Heart right ventricle (tissue), 16 donors: ENCODE results near the gene SRP72. TPM values are rescaled to one million over a fixed set of nuclear protein-coding genes. Genes with fewer than 3 reads are reported as not detected.
A peak's percentile ranks its signal among the peaks of the same experiment; 100 is the strongest.

ENCODE experiments used
- ATAC-seq, 8 donors: fragments of 200-7000 bp; cut with Tn5 transposase; one replicate each; pipeline ENCODE4 v1.9.1; 2020; ENCODE audit warnings: mild to moderate bottlenecking in 8 of 8, moderate library complexity in 8 of 8, moderate number of reproducible peaks in 1 of 8
- DNase-seq, 2 donors: peaks; one replicate each; pipeline ENCODE4 v3.0.0-alpha.2; 2020
- H3K27ac ChIP-seq, 10 donors: fragments of 200-600 bp; sonication (generic) in 2 of 10; one replicate each; pipeline versions ENCODE4 v1.5.0 to v1.8.0; 2020 to 2022; ENCODE audit warnings: mild to moderate bottlenecking in 3 of 10
- H3K27me3 ChIP-seq, 7 donors: fragments of 200-600 bp; one replicate each; pipeline ENCODE4 v1.8.0; 2021 to 2022; ENCODE audit warnings: mild to moderate bottlenecking in 2 of 7
- H3K36me3 ChIP-seq, 9 donors: fragments of 200-600 bp; sonication (generic) in 1 of 9; one replicate each; pipeline versions ENCODE4 v1.5.0 to v1.8.0; 2020 to 2022; ENCODE audit warnings: mild to moderate bottlenecking in 2 of 9
- H3K4me1 ChIP-seq, 9 donors: fragments of 200-600 bp; sonication (generic) in 1 of 9; one replicate each; pipeline versions ENCODE4 v1.5.0 to v1.8.0; 2020 to 2022; ENCODE audit warnings: mild to moderate bottlenecking in 4 of 9
- H3K4me3 ChIP-seq, 10 donors: fragments of 200-600 bp; sonication (generic) in 2 of 10; one replicate each; pipeline versions ENCODE4 v1.5.0 to v1.8.0; 2020 to 2022; ENCODE audit warnings: mild to moderate bottlenecking in 7 of 10, moderate library complexity in 2 of 10
- H3K9me3 ChIP-seq, 11 donors: fragments of 200-600 bp in 10 of 11; sonication (generic) in 2 of 11; one replicate each; pipeline versions ENCODE4 v1.5.0 to v1.8.0; 2013 to 2022; ENCODE audit warnings: mild to moderate bottlenecking in 2 of 11, control low read depth in 1 of 11, moderate library complexity in 1 of 11
- WGBS, 2 donors: extraction: QIAGEN DNeasy Blood & Tissue Kit; methylation state at CpG; one replicate each; pipeline ENCODE4 v1.1.7; 2013; ENCODE audit warnings: inconsistent platforms in 1 of 2; 5-methylcytosine and 5-hydroxymethylcytosine counted together
- intact Hi-C, 10 donors: fragments of 100-400 bp; cut with DNase I; formaldehyde crosslinking; loops; one replicate each; pipeline versions ENCODE4 v1.11.1 to v1.14.2; 2022
- polyA plus RNA-seq, 2 donors: library from polyadenylated mRNA; stranded (reverse); fragments of 200-250 nt; gene quantifications; one replicate each; pipeline ENCODE4 v1.2.3, GENCODE V29; 2013
- total RNA-seq, 10 donors: library from RNA; stranded (reverse); fragmentation: NEBNext Ultra II Directional in 3 of 10; extraction: Animal tissue kit (Norgen Biotek cat#: 25700) in 3 of 10; gene quantifications; one replicate each; pipeline versions ENCODE4 v1.2.1 to v1.2.4, GENCODE V29; 2021 to 2023
- TF ChIP-seq, protein P1 (sequence below), 9 donors: fragments of 200-600 bp; sonication (generic) in 2 of 9; IDR thresholded peaks; one replicate each; pipeline versions ENCODE4 v1.5.0 to v1.8.0; 2021 to 2022; ENCODE audit warnings: antibody characterized with exemption in 9 of 9, mild to moderate bottlenecking in 5 of 9, moderate library complexity in 1 of 9
- donor health status: Arrhythmogenic right ventricular cardiomyopathy.
- donor health status: ischemic (EF 13 %, LVEDD 7.1; RV severe dilation, severe dysfunction).
- donor health status: healthy with polysubstance abuse.
- donor health status: DM: no; HTN: yes; CAD: no.
- donor health status: DM: no; HTN: no; CAD: no.
- donor health status: ischemic (EF 25% LVEDD 6.9; RV normal size, moderate dysfunction).
- donor health status: ischemic (EF 25% LVEDD 5.7; RV mildly dilated, moderate dysfunction).
- donor health status: healthy.
- donor health status: DM: yes; HTN: yes; CAD: no.
- donor health status: Ischemic cardiomyopathy.
- donor health status: ischemic (EF 35%, LVEDD 5.7; RV mildly dilated, moderate dysfunction).
- donor health status: nonischemic (EF 11% LVEDD 7.7; RV severe dilation, severe dysfunction).
- donor health status: DM: yes; HTN: yes; CAD: no.
- donor health status: PGD.
- donor health status: ischemic (EF 29% LVEDD 5.4; RV normal size, mild dysfunction).
- donor health status: nonischemic (EF 23%, LVEDD 6.1; RV moderate dilation, normal function).

The SRP72 gene
- total and polyA plus RNA-seq, 12 donors: 22.8 to 54.5 (median 40.6) TPM

DNA sequence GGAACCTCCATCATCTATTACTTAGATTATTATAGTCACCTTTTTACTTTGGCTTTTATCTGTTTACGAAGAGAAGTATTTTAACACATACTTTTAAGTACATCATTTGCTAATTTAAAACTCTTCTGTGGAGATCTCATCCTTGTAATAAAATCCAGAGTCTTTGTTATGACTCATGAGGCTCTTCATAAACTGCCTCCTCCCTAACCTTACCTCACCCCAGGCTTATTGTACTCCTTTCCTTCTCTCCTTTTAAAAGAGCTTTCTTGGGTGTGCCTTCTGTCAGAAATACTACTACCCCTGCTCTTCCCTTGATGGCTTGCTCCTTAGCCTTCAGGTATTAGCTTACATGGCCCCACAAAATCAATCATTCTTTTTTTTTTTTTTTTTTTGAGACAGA lies 44.7 kb downstream of the SRP72 start:
- WGBS, 2 donors: 93 to 94% methylated on average over 1 of the region's 1 CpG
- intact Hi-C loops: no loop called here
- TF ChIP-seq, protein P1, sequence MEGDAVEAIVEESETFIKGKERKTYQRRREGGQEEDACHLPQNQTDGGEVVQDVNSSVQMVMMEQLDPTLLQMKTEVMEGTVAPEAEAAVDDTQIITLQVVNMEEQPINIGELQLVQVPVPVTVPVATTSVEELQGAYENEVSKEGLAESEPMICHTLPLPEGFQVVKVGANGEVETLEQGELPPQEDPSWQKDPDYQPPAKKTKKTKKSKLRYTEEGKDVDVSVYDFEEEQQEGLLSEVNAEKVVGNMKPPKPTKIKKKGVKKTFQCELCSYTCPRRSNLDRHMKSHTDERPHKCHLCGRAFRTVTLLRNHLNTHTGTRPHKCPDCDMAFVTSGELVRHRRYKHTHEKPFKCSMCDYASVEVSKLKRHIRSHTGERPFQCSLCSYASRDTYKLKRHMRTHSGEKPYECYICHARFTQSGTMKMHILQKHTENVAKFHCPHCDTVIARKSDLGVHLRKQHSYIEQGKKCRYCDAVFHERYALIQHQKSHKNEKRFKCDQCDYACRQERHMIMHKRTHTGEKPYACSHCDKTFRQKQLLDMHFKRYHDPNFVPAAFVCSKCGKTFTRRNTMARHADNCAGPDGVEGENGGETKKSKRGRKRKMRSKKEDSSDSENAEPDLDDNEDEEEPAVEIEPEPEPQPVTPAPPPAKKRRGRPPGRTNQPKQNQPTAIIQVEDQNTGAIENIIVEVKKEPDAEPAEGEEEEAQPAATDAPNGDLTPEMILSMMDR (IDR thresholded peaks at IDR 0.05): no peak
- Histone ChIP-seq H3K27me3 (peaks cover 0 to 3% (median 1%) of the 10 kb centered on the region in 7 donors), H3K4me3 (no peak overlapping the region), H3K36me3 (no peaks in the 10 kb centered on the region), H3K4me1 (peaks cover 0 to 4% (median 0%) of the 10 kb centered on the region in 9 donors), H3K9me3 (no peaks in the 10 kb centered on the region), H3K27ac (no peak overlapping the region)
- ATAC-seq (no peak), DNase-seq (no peak)

DNA sequence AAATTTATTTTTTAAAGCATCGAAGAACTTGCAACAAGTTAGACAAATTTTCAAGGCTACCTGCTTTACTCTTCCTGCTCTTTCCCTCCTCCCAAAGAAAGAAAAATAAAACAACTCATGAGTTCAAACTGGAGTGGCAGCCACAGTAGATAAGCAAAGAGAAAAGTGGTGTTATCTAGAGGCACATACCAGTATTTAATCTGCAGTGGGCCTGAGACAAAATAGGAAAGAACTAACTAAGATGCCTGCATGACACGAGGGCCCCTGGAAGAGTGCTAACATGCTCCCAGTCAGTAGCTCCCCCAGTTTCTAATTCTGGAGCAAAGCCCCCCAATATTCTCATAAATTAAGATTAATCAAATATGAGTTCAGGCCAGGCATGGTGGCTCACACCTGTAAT lies 46.1 kb downstream of the SRP72 start:
- no peak overlapping the region for H3K4me3 ChIP-seq
- H3K4me1 ChIP-seq: peaks cover 0 to 4% (median 0%) of the 10 kb centered on the region in 9 donors
- H3K36me3 ChIP-seq: no peaks in the 10 kb centered on the region
- intact Hi-C loops: no loop called here
- ATAC-seq (no peak), DNase-seq (no peak)
- no peak overlapping the region for H3K27ac ChIP-seq
- TF ChIP-seq, protein P1 (IDR thresholded peaks at IDR 0.05): no peak
- no peaks in the 10 kb centered on the region for H3K27me3 ChIP-seq
- WGBS, 2 donors: 41 to 44% methylated on average over 2 of the region's 2 CpGs
- no peaks in the 10 kb centered on the region for H3K9me3 ChIP-seq

DNA sequence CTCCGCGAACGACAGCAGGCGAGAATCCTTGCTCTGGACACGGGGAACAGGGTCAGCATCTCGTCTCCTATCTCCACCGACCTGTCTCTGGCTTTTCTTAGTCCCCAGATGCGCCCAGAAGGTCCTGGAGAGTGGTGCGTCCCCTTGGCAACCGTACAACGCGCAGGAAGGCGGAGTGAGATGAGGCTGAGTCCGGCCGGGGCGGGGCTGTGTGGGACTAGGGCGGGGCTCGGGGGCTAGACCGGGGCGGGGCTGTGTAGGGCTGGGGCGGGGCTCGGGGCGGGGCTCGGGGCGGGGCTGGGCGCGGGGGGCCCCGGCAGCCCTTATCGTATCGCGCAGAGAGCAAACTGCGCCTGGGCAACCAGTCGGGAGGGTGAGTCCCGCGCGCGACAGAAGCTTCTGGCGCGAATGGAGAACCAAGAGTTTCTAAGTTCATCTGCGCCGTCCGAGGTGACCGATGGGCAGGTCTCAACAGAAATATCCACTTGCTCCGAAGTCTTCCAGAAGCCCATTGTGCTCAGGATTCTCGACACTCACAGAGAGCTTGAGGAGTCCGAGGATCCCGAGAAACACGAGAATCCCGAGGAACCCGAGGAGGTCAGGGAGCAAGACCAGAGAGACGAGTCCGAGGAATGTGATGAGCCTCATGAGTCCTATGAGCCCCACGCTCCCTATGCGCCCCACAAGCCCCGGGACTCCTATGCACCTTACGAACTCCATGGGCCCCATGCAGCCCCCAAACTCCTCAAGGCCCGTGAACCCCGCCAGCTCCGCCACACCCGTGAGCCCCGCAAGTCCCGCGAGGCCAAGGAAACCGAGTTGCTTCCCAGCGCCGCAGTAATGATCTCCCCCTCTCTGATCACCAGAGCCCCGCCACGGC lies 63.1 kb downstream of the SRP72 start:
- intact Hi-C loops: loop anchor here in 5 of 10 donors (2.0 to 10.0 kb wide), 4 partner anchors 64 to 106 kb away; partner anchors contain the start of genes PAICS (in 2 of the 5), PPAT (in 2 of the 5) and SRP72 (in 1 of the 5)
- TF ChIP-seq, protein P1 (IDR thresholded peaks at IDR 0.05): no peak
- H3K36me3 ChIP-seq: no peaks in the 10 kb centered on the region
- 2% methylated on average over 63 to 68 of the region's 68 CpGs for WGBS, 2 donors
- H3K9me3 ChIP-seq: no peaks in the 10 kb centered on the region
- peak overlapping the region; percentile 39 to 71 (median 58) for H3K4me3 ChIP-seq
- no peak overlapping the region for H3K27ac ChIP-seq
- ATAC-seq: peak; percentile 97 to 99 (median 98)
- DNase-seq: peak; percentile 83 to 88
- peaks cover 0 to 15% (median 8%) of the 10 kb centered on the region in 9 donors for H3K4me1 ChIP-seq
- H3K27me3 ChIP-seq: peaks cover 0 to 44% (median 17%) of the 10 kb centered on the region in 7 donors

DNA sequence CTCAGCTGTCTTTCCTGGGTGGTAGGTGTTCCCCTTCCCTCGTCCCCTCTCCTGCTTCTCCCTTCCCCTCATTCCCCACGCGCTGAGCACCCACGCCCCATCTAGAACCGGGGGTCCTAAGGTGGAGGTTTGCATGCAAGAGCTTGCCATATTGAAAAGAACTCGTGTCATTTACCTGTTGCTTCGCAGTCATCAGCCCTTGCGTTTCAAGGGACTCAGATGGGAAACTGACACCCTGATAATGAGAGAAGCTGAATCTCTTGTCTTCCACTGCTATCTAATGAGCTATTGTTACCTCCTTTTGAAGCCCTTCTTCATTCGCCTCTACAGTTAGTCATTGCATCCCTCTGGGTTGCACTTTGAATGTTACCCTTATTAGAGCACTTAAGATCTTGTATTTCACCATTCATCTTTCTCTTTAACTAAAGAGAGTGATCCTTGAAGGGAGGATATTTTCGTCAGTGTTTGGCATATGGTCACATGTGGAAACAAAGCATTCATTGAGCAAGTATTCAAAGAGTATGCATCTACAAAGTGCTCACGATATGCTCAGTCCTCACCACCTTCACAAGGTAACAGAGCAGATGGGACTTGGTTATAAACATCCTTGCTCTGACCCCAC lies 63.8 kb downstream of the SRP72 start:
- intact Hi-C loops: loop anchor here in 5 of 10 donors (2.0 to 10.0 kb wide), 4 partner anchors 64 to 106 kb away; partner anchors contain the start of genes PAICS (in 2 of the 5), PPAT (in 2 of the 5) and SRP72 (in 1 of the 5)
- H3K9me3 ChIP-seq: no peaks in the 10 kb centered on the region
- H3K36me3 ChIP-seq: no peaks in the 10 kb centered on the region
- 20 to 26% methylated on average over 11 of the region's 11 CpGs for WGBS, 2 donors
- H3K27ac ChIP-seq: no peak overlapping the region
- ATAC-seq: peak in 1 of 8 donors; percentile 14
- TF ChIP-seq, protein P1 (IDR thresholded peaks at IDR 0.05): no peak
- DNase-seq: no peak
- peak overlapping the region in 9 of 10 donors; percentile 42 to 71 (median 59) for H3K4me3 ChIP-seq
- peaks cover 0 to 46% (median 17%) of the 10 kb centered on the region in 7 donors for H3K27me3 ChIP-seq
- H3K4me1 ChIP-seq: peaks cover 0 to 15% (median 8%) of the 10 kb centered on the region in 9 donors
